Measurements from ENCODE around the gene CDCA5.

The CDCA5 gene

DNA sequence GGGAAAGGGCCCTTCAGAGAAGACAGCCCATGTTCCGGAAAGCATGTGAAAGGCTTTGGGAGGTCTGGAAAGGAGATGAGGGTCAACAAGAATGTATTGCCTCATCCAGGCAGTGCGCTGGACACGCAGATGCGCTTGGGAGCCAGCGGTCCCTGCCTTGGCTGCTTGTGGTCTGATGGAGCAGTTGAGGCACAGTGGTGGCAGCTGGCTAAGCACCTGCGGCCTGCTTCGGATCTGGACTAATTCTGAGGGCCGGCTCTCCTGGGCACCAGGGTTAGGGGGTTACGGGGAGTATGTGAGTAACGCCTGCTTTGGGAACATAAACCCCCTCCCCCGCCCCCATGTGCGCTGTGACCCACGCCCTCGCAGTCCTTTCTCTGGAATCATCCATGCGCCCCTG is 23.2 kb upstream of the CDCA5 start:
- no peak for DNase-seq (ENCODE audit: low read depth)

DNA sequence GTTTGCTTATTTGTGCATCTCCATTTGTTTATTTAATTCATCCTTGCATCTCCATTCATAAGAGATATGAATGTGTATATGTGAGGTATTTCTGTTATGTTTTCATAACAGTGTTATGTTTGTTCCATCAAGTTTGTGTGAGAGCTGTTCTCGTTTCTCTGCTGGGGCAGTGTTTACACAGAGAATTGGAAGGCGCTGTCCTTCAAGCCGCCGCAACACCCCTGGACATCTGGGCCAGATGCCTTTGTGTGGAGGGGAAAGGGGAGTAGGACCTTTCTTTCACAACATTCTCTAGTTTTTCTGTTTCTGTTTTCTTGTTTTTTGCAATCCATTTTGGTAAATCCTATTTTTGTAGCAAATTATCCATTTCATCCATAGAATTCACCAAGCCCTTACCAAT is 20.8 kb upstream of the CDCA5 start:
- DNase-seq (ENCODE audit: low read depth) = no peak

DNA sequence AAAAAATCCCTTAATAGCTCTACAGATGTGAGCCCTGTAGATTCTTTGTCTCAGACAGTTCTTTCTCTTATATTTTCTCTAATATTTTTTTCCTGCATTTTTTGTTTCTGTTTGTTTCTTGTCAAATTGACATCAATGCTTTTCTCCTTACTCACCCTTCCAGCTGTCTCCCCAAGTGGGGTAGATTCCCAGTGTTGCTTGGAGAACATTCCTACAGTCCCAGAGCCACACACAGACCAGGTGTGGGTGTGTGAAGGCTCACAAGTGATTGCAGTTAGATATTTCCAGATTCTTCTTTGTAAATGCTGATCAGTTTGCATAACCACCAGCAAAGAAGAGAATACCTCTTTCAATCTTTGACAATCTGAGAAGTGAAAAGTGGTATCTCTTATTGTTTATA is 19.6 kb upstream of the CDCA5 start:
- no peak for DNase-seq (ENCODE audit: low read depth)

DNA sequence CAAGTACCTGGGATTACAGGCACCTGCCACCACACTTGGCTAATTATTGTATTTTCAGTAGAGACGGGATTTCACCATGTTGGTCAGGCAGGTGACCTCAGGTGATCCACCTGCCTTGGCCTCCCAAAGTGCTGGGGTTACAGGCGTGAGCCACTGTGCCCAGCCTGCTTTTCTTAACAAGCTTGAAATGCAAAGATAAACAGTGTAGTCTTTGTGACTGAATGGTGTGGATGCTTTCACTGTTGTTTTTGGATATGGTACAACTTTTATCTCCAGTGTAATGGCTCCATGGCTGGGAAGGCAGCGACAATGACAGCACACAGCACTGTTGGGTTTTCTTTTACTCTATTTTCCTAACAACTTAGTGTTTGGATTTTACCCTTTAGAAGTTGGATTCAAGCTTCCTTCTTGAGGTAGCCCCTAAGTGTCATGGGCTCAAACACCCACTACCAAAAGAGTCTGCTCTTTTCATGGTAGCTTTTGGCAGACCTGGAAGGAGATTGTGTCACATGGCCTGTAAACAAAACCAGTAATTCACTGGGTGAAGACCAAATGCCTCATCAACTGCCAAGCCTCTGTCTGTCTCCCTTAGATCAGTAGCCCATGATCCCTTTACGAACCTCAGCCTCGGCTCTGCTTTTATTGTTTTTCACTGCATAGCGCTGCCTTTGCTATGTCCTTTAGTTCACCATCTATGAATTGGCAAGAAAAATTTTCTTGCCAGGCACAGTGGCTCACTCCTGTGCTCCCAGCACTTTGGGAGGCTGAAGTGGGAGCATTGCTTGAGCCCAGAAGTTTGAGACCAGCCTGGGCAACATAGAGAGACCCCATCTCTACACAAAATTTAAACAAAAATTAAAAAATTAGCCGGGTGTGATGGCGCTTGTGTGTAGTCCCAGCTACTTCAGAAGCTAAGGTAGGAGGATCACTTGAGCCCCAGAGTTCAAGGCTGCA is 18.6 kb upstream of the CDCA5 start:
- no peak for DNase-seq (ENCODE audit: low read depth)

DNA sequence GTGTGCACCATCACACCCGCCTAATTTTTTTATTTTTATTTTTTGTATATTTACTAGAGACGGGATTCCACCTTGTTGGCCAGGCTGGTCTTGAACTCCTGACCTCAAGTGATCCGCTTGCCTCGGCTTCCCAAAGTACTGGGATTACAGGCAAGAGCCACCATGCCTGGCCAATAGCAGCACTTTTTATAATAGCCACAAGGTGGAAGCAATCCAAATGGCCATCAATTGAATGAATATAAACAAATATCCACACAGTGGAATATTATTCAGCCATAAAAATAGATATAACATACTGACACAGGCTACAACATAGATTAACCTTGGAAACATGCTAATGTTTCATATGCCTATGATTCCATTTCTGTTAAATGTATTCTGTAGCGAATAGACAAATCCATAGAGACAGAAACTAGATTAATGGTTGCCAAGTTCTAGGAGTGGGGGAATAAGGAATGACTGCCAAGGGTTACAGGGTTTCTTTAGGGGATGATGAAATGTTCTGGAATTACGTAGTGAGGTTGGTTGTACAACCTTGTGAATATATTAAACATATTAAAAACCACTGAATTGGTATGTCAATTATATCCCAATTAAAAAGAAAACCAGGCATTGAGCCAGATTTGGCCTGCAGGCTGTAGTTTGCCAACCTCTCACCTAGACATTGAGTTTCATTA is 17.0 kb upstream of the CDCA5 start:
- DNase-seq (ENCODE audit: low read depth) = no peak

DNA sequence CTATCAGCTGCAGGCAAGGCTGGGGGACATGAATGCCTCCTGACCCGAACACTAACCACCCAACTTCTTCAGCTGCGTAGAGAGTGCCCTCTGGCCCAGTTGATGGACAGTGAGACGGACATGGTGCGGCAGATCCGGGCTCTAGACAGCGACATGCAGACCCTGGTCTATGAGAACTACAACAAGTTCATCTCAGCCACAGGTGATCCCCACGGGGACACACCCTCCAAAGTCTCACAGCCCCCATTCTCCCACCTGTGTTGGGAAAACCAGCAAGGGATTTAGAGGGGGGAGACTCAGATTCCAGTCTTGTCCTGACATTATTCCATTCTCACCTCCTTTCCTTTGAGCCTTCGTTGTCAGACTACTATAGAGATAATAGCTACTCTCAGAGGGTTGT is 13.1 kb upstream of the CDCA5 start:
- no peak for DNase-seq (ENCODE audit: low read depth)

DNA sequence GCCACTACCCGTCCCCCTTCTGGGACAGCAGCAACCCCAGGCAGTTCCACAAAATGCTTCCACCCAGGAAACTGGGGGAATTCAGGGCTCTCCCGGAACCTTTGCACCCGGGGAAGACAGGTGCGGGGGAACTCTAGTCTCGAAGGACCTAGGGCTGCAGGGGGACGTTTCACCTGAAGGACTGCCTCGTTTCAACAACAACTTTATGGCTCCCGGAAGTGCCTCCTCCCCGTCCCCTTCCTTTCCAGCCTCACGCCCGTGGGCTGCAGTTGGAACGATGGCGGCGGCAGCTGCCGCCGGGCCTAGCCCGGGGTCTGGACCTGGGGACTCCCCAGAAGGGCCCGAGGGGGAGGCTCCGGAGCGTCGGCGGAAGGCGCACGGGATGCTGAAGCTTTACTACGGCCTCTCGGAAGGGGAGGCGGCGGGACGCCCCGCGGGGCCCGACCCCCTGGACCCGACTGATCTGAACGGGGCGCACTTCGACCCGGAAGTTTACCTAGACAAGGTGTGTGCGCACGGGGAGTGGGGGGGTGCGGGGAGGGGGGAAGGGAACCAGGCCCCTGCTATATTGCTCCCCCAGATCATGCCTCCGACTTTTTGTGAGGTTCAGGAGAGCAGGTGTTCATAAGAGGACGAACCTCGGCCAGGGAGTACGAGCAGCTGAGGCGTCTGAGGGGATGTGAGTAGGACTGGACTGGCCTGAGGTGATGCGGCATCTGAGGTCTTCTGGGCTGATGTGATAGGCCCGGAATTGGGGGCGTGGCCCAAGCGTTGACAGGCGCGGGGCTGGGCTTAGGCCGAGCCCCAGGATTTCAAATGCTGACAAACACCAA is 12.3 kb upstream of the CDCA5 start, which contains the start of gene VPS51:
TSS of gene VPS51 (plus strand) at position 241 of the 833 bp plus-strand sequence. CDS start at position 278, 37 bp downstream.
- DNase-seq (ENCODE audit: low read depth) = peak; percentile 71

DNA sequence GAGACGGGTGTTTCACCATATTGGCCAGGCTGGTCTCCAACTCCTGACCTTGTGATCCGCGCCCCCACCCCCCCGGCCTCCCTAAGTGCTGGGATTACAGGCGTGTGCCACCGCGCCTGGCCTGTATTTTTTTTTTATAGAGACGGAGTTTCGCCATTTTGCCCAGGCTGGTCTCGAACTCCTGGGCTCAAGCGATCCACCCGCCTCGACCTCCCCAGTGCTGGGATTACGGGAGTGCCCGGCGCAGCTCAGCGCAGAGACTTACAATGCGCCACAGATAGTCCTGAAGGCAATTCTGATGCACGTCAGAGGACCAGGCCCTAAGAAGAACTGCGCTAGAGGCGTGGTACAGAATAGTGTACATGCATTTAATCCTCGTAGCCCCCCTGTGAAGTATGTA is 11.6 kb upstream of the CDCA5 start:
- DNase-seq (ENCODE audit: low read depth) = no peak

DNA sequence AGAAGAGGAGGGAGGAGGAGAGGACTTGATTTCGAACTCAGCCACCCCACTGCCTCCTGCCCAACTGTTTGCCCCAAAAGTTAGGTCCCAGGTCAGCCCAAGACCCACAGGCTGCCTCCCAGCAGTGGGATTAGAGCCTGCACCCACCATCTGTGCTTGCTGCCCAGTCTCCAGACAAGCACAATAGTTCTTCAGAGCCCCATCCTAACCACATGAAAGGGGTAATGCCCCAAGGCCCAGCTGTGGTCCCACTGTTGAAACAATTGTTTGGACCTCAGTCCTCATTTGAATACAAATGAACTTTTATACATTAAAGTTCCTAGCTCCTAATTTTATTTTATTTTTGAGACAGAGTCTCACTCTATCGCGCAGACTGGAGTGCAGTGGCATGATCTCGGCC is 6.8 kb upstream of the CDCA5 start:
- no peak for DNase-seq (ENCODE audit: low read depth)

DNA sequence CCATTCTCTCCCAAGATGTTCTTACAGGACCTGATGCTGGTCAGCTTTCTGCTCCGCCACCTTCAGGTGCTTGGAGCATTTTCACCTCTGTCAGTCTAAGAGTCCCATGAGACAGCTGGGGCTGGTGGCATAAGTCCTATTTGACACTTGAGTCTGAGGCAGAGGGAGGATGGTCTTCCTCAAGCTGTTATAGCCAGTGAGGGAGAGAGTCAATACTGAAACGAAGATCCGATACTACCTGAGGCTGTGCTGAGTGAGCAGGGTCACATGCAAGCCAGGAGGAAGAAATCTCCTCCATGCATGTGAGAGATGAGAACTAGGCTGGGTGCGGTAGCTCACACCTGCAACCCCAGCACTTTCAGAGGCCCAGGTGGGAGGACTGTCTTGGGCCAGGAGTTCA is 5.8 kb upstream of the CDCA5 start:
- DNase-seq (ENCODE audit: low read depth) = no peak

DNA sequence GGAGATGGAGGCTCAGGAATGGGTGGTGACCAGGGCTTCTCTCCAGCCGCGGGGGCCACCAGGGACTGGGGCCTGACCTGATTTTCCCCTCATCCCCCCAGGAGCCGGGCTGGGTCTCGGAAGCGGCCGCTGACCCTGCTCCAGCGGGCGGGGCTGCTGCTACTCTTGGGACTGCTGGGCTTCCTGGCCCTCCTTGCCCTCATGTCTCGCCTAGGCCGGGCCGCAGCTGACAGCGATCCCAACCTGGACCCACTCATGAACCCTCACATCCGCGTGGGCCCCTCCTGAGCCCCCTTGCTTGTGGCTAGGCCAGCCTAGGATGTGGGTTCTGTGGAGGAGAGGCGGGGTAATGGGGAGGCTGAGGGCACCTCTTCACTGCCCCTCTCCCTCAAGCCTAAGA is 4.0 kb upstream of the CDCA5 start:
- DNase-seq (ENCODE audit: low read depth) = no peak

DNA sequence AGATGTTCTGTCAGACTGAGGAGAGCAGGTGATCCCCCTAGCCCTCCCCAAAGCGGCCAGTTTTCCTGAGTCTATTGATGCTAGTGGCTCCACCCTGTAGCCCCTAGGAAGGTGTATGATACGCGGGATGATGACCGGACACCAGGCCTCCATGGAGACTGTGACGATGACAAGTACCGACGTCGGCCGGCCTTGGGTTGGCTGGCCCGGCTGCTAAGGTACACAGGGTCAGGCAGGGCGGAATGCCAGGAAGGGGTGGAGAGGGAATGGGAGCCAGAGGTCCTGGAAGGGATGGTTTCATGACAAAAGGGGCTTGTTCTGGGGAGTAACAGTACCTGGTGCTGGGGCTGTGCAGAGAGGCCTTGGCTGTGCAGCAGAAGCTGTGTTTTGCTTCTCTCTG is 3.4 kb upstream of the CDCA5 start:
- DNase-seq (ENCODE audit: low read depth) = no peak

DNA sequence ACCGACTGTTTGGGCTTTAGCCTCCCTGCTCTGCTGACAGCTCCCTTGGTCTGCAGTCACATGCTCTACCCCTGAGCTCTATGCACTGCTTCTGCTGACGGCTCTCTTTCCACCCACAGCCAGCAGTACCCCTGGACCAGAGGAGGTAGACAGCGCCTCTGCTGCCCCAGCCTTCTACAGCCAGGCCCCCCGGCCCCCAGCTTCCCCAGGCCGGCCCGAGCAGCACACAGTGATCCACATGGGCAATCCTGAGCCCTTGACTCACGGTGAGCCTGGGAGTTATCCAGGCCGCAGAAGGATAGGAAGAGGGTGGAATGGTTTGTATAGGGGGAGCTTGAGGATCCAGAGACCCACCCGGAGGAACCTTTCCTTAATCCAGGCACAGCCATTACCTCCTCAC is 3.0 kb upstream of the CDCA5 start:
- no peak for DNase-seq (ENCODE audit: low read depth)

DNA sequence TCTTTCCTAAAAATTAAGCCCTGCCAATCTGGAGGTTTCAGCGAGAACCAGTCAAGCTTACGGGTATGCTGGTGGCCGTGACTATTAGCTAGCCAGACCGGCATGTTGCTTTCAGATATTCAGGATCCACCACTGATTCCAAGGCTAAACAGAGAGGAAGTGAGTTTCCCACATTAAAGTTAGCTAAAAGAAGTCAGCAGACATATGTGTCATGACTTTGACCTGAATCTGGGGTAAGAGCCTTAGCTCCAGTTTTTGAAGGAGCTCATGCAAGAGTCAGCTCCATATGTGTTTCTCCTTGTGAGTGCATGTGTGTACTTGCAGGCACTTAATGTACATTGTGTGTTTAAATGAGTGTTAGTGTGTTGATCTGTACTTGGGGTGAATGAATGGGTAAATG is 1.6 kb upstream of the CDCA5 start:
- no peak for DNase-seq (ENCODE audit: low read depth)

DNA sequence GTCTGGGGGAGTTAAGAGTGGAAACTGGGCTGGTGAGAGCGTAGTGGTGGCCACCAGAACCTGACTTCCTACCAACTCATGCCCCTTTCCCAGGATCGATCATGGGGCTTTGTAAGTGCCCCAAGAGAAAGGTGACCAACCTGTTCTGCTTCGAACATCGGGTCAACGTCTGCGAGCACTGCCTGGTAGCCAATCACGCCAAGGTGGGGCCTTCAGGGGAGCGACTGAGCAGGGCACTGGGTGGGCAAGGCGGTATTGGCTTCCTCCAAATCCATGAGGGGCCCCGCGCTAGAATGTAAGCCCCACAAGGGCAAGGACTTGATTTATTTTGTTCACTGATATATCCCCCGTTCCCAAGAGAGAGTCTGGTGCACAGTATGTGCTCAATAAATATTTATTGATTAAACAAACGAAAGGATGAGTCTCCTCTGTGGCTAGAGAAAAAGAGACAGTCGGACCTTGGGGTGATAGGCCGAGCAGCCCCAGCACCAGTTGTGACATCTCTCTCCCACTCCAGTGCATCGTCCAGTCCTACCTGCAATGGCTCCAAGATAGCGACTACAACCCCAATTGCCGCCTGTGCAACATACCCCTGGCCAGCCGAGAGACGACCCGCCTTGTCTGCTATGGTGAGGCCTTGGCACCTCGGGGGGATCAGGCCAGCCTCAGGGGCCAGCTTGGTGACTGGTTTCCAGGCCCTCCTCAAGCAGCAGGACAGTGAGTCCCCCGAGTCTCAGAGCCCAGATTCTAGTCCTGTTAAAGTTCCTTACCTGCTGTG is 947 bp upstream of the CDCA5 start:
- no peak for DNase-seq (ENCODE audit: low read depth)

DNA sequence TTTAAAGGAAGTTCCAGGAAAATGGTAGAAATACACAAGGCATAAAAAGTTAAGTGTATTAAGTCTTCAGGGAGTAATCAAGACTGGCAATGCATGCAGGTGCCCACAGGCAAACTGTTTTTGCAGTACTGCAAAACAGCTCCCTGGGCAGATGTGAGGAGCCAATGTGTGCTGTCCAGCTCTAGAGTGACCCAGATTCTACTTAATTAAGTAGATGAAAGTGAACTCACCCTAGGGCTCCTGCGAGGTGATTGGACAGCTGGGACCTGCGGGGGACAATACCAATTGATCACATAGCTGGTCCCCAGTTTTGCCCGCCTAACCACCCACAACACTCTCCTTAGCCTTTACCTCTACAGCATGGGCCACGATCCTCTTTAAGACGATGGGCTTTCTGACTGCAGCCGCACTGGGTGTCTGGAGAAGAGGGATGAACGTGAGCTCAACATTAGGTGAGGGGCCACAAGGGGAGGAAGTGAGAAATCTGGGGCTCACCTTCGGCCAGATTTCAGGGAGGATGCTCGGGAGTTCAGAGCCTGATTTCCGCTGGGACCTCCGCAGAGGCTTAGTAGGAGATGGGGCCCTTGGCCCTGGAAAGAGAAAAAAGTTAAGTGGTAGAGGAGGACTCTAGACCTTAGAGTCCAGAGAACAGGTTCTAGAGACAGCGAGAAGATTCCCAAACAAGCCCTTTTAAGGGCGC is 556 bp downstream of the CDCA5 start:
- DNase-seq (ENCODE audit: low read depth) = no peak

DNA sequence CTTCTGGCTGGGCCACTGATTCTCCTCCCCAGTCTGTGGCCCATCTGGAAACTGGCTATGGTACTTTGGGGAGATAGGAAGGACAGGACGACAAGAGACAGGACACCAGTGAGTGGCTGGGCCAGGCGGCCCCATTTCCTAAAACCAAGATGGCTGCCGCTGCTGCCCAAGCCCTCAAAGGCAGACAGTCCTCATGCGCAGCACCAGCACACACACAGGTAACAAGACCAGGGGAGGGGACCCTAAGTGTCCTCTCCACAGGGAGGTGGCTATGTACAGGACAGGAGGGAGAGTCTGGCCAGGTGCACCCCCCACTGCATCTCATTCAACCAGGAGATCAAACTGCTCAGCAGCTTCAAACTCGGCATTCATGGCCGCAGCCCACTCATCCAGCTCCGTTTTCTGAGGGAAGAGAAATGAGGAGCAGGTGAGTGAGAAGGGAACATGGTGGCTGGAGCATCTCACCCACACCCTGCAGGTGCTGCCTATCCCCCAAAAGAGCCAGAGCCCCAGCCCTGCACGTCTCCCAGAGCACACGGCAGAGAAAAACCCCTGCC is 5.0 kb downstream of the CDCA5 start:
- no peak for DNase-seq (ENCODE audit: low read depth)

DNA sequence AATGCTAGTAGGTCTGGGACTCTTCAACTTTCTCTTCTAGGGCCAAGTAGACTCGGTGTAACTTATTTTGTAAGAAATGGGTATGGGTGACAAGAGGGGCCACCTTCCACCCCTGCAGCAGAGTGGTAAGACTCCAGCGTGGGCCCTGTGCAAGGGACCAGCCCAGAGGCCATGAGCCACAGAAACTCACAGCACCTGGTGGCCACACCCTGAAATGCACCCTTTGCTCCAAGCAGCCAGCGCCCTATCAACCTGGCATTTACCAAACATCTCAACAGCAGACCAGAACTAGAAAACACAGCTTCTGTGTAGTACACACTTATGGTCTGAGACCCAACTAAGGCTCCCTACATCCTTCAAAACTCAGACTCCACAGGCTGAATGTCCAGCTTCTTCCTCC is 5.7 kb downstream of the CDCA5 start:
- peak; percentile 46 for DNase-seq (ENCODE audit: low read depth)

DNA sequence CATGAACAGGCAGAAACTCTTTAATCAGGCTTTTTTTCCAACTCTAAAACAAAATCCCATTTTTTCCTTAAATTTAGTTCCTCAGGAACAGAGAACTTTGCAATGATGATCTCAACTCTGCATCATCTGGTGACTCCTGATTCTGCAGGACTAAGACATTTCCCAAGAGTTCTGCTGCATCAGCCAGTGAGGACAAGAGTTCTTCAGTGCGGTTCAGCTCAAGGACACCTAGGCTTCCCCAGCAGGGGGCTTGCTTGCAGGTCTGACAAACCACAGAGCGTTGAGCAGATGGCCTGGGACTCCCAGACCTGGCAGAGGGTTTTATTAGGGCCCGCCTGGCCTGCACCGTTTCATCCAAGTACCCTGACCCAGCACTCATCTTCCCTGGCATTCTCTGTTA is 6.4 kb downstream of the CDCA5 start:
- no peak for DNase-seq (ENCODE audit: low read depth)

DNA sequence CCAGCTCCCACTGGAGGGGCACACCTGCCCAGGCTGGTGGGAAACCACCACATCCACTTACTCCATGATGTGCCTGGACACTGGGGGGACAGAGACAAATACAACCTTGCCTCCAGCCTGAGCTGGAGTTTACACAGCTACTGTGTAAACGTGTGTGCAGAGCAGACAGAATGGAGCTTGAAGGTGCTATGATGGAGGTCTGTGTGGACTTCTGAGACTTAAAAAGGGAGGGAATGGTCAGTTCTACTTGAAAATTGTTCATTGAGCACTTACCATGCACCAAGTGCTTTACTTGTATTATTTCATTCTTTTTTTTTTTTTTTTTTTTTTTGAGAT is 11.2 kb downstream of the CDCA5 start:
- no peak for DNase-seq (ENCODE audit: low read depth)

All from stimulated activated CD8-positive, alpha-beta memory T cell treated with anti-CD3 and anti-CD28 coated beads, Interleukin-4, amount 100 ng/mL, for 24 hours (primary cell).